GM20431 (cell line): Measurements from ENCODE around the gene DDX60.
"Not testable (repeated sequence)": the region's sequence is repeated elsewhere in the genome, so short reads cannot be mapped to it uniquely, and the experiment has no call there.

Source experiments
- in situ Hi-C: fragments of 300-500 bp; cut with MseI, MboI; formaldehyde crosslinking; loops from one replicate; pipeline ENCODE4 v1.15.0; 2020; ENCODE audit warnings: low sequenced_read_pairs; ENCODE audit not compliant: unreplicated experiment

Gene DDX60

GRCh38 chr4:168293386-168293975 lies 25.1 kb downstream of the DDX60 start:
- in situ Hi-C loops, result no loop called here

DNA sequence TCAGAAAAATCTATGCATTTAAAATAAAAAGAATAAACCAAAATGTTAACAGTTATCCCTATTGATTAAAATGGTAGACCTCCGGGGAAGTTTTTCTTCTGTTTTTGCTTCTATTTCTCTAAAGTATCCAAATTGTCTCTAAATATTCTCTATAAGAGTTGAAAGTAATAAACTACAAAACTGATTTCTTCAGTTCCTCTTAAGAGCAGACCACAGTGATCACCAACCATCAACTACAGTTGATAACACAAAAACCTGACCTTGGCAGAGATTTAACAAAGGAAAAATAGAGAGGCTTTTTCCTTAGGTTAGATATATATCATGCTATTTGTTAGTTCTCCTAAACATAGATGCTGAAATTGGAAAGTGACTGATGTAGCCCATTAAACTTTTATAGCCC lies 27.3 kb downstream of the DDX60 start:
- in situ Hi-C loops, result no loop called here

DNA sequence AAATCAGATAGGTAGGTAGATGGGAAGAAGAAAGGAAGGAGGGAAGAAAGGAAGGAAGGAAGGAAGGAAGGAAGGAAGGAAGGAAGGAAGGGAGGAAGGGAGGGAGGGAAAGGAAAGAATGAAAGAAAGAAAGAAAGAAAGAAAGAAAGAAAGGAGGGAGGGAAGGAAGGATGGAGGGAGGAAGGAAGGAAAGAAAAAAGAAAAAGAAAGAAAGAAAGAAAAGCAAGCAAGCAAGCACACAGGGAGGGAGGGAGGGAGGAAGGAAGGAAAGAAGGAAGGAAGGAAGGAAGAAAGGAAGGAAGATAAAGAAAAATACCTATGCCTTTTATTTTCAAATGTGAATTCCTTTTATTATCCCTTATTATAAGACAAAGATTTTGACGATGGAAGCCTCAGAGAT lies 32.7 kb downstream of the DDX60 start:
- in situ Hi-C loops, result not testable (repeated sequence)

DNA sequence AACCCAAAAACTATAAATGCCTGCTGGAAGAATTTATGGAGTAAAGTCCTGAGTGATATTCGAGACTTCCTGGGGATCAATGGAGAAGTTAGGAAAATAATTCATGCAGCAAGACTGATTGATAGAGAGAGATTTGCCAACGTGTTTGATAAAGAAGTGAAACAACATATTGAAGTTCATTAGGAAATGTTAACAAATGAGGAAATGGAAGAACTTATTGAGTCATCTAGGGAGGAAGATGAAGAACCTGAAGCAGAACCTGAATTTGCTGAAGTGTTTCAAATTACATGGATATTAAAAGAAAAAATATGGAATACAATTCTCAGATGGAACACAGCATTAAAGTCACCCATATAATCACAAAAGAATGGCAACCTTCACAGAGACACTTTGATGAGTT lies 39.0 kb downstream of the DDX60 start:
- in situ Hi-C loops, result no loop called here

GRCh38 chr4:168275836-168276235 lies 42.7 kb downstream of the DDX60 start:
- in situ Hi-C loops, result no loop called here

- in situ Hi-C loops, result no loop called here
Observed at GRCh38 chr4:168274871-168275270, 43.7 kb downstream of the DDX60 start.

- in situ Hi-C loops, result no loop called here
Observed at GRCh38 chr4:168273838-168274237, 44.7 kb downstream of the DDX60 start.

DNA sequence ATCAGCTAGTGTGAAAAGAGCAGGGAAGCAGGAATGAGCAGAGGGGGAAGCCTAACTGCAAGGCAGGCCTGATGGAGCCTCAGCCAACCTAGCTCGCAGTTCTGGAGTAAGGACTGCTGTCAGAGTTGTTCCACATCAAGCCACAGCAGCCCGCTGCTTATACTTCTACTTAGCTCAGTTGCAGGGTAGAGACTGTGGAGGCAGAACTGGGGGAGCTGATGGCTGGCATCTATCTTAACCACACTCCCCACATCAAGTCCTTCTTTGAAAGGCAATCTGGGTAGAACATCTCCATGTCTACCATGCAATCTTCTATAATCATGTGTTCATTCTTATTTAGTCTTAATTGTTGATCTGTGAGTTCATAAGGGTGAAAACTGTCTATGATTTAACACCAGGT lies 46.1 kb downstream of the DDX60 start:
- in situ Hi-C loops, result no loop called here

DNA sequence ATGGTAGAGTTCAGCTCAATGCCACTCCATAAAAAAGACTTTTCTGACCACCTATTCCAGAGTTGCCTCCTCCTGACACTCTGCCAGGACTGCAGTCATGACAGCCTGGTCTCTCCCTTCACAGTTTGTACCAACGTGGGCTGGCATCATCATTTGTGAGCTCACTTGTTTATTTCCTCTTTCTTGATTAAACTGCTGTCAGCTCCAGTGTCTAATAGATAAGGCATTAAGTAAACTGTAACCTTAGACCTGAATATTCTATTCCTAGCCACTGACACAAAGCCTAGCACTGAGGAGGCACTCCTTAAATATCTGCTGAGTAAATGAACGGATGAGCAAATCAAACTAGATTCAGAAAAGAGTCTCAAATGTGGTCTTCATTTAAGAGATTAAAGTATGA lies 48.7 kb downstream of the DDX60 start:
- in situ Hi-C loops, result no loop called here

GRCh38 chr4:168265327-168265726 lies 53.2 kb downstream of the DDX60 start:
- in situ Hi-C loops, result no loop called here

DNA sequence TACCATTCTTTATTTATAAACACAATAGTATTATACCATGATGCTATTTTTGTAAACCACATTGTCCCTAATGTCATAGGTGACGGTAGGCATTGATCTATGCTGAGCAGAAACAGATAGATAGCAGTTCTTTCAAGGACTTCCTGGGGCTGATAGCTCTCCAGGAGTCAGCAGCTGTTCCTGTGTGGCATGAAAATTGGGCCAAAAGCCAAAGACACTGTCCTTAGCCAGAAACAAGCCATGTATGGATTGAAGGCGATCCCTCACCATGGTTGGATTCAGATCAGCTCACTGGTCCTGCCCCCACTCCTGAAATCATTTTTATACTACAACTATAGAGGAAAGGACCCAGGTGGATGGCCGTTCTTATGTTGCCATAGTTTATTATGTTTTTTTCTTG lies 53.6 kb downstream of the DDX60 start:
- in situ Hi-C loops, result no loop called here

GRCh38 chr4:168263039-168263438 lies 55.5 kb downstream of the DDX60 start:
- in situ Hi-C loops, result no loop called here

- in situ Hi-C loops, result no loop called here
Observed at GRCh38 chr4:168259096-168259495, 59.5 kb downstream of the DDX60 start.

- in situ Hi-C loops, result no loop called here
Observed at GRCh38 chr4:168257768-168258167, 60.8 kb downstream of the DDX60 start.

DNA sequence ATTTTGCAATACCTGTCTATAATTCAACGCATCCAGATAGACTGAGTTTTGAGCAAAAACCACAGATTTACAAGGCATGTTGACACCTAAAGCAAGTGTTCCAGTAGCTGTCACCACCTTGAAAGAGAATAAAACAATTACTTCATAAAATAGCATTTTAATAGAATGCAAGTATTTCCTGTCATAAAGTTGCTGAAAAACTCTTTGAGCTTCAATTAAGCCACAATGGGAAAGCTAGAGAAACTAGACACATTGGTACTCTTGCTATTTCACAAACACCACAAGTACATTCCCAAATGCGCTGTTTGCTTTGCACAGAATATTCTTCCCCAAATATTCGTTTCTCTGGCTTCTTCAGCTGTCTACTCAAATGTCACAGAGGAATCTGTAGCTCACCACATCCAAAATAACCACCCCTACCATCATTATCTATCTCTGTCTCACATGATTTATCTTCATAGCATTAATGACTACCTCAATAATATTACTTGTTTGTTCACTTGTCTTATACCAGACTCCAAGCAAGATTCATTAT lies 70.3 kb downstream of the DDX60 start:
- in situ Hi-C loops, result no loop called here

DNA sequence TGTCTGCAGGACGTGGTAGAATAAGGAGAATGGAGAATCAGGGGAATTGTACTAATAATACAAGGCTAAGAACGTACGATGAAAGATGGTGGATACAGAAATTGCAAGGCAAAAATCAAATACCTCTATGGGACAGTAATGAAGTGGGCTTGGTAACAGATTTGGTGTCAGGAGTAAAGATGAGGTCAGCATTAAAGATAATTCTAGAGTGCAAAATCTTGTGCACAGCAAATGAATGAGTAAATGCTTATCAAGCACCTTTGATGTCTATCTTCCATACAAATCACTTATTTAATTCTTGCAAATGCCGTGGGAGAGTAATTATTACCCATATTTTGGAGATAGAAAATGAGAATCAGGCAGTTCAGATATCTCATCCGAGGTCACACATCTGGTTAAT lies 70.9 kb downstream of the DDX60 start:
- in situ Hi-C loops, result no loop called here

DNA sequence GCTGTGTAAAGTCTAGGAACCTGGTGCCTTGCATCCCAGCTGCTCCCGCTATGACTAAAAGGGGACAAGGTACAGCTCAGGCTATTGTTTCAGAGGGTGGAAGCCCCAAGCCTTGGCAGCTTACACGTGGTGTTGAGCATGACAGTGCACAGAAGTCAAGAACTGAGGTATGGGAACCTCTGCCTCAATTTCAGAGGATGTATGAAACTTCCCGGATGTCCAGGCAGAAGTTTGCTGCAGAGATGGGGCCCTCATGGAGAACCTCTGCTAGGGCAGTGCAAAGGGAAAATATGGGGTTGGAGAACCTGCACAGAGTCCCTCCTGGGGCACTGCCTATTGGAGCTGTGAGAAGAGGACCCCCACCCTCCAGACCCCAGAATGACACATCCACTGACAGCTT lies 76.6 kb downstream of the DDX60 start:
- in situ Hi-C loops, result no loop called here

DNA sequence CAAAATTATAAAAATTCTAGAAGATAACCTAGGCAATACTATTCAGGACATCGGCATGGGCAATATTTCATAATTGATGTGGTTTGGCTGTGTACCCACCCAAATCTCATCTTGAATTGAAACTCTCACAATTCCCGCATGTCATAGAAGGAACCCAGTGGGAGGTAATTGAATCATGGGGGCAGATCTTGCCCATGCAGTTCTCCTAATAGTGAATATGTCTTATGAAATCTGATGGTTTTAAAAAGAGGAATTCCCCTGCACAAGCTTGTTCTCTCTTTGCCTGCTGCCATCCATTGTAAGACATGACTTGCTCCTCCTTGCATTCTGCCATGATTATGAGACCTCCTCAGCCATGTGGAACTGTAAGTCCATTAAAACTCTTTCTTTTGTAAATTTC lies 77.7 kb downstream of the DDX60 start:
- in situ Hi-C loops, result no loop called here

DNA sequence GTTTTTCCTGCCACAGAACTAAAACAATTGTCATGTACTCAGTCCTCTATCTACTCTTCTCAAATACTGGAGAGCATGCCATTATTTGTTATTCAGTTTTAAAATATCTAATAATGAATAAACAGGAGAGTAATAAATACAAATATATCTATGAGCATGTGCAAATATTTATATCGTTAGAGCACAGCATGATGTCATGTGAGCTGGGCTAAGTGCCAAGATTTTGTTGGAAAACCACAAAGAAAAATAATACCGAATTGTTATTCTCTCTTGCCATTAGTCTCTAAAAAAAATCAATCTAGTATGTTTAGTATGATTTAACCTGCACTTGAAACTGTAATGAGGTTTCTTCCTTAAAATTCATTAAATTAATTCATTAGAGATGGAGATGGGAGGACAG lies 97.3 kb downstream of the DDX60 start:
- in situ Hi-C loops, result no loop called here

DNA sequence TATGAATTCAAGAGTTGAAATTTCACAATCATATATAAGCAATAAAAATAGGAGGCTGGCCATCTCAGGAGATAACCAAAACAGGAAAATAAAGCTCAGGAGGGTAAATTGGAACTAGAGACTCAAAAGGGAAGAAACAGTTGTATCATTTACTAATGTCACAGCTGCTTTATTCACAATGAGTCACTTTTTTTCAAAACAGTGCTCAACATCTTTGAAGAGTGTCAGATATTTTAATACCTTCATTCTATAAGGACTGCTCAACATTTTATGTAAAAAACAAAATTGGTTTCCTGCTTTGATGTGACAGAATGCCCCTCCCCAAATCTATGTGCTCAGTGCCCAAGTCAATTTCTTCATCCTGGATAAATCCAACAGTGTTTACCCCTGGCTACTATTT lies 97.7 kb downstream of the DDX60 start:
- in situ Hi-C loops, result no loop called here

DNA sequence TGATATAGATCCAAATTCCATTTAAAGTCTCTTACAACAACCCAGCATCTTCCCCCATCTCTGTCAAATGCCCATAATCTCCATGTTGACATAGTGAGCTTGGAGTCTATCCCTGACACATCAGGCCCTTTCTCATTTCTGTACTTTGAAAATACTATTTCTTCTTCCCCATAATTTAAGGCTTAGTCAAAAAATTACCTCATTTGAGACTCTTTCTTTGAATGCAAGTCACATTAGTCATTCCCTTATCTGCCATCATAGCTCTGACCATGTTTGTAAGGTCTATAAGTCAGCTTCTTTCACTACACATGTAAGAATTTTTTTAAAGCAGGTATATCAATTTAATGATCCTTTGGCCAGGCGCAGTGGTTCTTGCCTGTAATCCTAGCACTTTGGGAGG lies 99.9 kb downstream of the DDX60 start:
- in situ Hi-C loops, result no loop called here

GRCh38 chr4:168213511-168213910 lies 105.0 kb downstream of the DDX60 start:
- in situ Hi-C loops, result not testable (repeated sequence)
